NCI-H748 (cell line): ENCODE measurements around the gene NKIRAS1.
"Not testable (repeated sequence)": the region's sequence is repeated elsewhere in the genome, so short reads cannot be mapped to it uniquely, and the experiment has no call there.

ENCODE experiments used
- DNase-seq: peaks from one replicate; lab custom pipeline; 2025; ENCODE audit not compliant: unreplicated experiment; lab: John Stamatoyannopoulos, UW

NKIRAS1 gene

DNA sequence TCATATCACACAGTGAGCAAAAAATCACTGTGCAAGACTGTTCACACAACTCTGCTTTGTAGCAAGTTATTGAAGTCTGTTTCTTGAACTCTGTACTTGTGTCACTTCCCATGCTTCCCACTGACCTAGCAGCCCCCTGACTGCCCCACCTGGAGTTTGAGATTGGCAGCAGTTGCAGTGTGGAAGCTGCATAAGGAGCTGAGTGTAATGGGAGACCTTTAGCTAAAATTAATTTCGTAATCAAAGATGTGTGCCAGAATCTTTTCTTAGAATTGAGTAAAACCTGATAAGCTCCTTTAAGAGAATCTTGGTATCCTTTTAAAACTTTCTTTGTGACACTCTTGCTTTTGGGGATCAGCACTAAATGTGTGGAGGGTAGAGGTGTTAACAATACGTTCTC lies 42.8 kb downstream of the NKIRAS1 start:
- DNase-seq, result no peak

DNA sequence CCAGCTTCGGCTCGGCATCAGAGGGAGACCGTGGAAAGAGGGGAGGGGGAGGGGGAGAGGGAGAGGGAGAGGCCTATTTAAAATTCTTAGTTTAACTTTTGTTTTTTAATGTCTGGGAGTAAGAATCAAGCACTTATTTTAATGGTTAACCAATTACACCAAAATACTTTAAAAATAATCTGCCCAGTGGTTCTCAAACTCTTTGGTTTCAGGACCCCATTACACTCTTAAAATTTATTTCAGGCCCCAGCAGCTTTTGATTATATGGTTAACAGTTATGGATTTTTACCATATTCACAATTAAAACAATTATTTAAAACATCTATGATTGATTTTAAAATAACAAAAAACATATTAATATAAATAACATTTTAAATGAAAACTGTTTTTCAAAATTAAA lies 44.5 kb downstream of the NKIRAS1 start:
- DNase-seq, result no peak

DNA sequence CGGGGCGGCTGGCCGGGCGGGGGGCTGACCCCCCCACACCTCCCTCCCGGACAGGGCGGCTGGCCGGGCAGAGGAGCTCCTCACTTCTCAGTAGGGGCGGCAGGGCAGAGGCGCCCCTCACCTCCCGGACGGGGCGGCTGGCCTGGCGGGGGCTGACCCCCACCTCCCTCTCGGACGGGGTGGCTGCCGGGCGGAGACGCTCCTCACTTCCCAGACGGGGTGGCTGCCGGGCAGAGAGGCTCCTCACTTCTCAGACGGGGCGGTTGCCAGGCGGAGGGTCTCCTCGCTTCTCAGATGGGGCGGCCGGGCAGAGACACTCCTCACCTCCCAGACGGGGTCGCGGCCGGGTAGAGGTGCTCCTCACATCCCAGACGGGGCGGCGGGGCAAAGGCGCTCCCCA lies 45.4 kb downstream of the NKIRAS1 start:
- DNase-seq, result not testable (repeated sequence)

DNA sequence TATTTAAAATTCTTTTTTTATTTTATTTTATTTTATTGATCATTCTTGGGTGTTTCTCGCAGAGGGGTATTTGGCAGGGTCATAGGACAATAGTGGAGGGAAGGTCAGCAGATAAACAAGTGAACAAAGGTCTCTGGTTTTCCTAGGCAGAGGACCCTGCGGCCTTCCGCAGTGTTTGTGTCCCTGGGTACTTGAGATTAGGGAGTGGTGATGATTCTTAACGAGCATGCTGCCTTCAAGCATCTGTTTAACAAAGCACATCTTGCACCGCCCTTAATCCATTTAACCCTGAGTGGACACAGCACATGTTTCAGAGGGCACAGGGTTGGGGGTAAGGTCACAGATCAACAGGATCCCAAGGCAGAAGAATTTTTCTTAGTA lies 46.1 kb downstream of the NKIRAS1 start:
- DNase-seq, result not testable (repeated sequence)

DNA sequence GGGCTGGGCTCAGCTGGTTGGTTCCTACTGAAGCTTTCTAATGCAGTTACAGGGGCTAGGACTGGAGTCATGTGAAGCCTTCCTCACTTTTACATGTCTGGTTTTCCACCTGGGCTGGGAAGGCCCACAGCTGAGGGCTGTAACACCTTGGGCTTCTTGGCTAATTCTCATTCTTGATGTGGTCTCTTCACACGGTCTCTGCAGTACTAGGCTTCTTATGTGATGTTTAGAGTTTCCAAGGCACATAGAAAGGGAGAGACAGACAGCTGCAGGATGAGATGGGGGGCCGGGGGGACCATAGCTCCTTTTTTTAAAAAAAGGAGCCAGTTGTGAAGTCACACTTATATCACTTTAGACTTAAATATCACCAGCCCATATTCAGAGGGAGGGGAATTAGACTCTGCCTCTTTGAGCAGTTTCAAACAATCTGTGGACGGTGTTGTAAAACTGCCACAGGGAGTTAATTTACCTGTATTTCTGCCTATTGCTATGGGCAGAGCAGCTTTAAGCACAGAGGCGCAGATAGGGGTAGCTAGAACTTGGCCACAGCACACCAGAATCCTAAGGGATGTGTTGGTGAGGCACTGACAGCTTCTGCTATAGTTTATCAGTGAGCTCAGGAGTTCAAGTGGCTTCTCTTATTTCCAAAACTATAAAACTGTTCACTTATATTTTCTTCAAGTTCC lies 46.7 kb downstream of the NKIRAS1 start:
- DNase-seq, result peak; percentile 2

DNA sequence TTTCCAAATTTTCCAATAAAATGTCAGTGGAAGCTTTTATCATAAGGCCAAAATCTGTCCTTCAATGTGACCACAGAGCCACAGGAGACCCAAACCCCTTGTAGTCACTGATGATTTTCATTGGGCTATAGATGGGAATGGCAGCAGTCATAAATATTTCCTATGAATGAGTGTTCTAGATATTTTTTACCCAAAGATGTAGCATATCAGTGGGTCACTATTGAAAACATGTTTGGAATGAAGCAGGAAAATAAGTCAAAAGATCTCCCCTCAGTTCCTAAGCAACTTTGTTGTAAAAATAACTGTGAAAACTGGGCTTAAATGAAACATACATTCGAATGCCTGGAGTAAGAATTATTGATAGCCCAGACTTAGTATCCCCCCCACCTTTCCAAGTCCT lies 49.0 kb downstream of the NKIRAS1 start:
- DNase-seq, result no peak

DNA sequence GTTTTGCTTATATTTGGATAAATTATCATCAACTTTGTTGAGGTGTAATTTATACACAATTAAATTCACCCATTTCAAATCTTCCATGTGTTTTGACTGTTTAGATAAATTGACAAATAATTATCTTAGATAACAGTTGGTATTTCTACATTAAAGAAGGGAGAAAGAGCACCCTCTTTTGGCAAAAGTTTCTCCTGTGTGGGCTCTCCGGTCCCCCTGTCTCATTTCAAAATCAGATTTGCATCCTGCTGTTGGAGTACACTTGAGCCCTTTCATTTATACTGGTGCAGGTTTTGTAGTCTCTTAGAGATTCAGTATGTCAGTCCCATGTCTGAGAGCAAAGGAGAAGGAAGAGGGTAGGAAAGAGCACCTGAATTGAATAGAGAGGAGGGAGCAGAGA lies 49.4 kb downstream of the NKIRAS1 start:
- DNase-seq, result peak; percentile 7

DNA sequence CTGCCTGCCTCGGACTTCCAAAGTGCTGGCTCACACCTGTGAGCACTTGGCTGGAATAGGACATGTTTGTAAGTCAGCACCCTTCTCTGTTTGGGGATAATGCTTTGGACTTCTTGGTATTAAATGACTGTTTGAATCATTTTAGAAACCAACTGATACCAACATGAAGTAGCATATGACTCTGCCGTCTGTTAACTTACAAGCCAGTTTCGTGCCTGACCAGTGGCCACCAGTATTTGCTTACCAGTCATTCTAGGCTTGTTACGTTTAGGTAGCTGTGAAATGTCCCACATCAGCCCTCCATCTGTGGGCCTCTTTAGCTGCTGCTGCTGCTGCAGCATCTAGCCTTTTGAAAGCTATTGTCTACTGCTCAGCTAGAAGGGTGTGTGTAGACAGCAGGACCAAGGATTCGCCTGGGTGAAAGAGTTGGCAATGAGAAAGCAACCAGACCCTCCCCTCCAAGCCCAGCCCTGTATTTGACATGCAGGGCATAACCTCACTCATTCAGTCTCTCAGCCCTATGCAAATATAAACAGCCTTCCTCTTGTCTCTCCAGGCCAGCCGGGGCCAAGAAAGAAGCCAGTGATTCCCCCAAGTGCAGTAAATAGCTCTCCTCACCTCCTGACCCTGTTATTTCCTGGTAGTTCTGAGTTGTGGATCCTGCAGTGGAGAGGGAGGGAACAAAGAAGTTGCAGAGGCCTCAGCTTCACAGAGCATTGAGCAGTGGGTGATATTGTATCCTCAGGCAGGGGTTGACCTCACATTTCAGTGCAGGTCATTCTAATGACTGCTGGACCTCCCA lies 51.0 kb downstream of the NKIRAS1 start:
- peak; percentile 25 for DNase-seq

DNA sequence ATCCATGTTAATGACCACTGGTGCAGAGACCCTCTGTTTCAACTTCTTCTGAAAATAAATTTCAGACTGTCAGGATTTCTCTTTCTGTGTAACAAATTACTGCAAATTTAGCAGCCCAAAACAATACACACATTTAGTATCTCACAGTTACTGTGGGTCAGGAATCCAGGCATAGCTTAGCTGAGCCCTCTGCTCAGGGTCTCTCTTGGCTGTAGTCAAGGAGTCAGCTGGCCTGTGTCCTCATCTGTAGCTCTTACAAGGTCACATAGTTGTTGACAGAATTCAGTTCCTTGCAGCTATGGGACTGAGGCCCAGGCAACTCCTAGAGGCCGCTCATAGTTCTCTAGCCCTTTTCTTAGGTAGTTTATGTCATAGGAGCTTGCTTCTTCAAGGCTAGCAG lies 51.9 kb downstream of the NKIRAS1 start:
- DNase-seq, result no peak

DNA sequence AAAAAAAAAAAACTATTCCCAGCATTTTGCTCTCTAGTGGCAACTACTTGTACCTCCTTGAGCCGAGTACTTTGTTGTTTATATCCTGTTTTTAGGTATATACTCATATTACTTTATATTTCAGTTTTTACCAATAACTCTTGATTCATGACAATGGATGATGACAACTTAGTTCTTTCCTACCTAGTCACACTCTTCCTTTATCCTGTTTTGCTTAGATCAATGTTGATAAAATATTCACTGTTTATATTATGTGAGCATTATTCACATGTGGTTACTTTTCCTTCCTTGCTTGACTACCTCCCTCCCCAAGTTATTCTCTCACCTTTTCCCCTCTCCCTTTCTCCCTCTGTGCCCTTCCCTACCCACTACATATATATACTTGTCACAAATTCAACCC lies 53.7 kb downstream of the NKIRAS1 start:
- DNase-seq, result no peak

DNA sequence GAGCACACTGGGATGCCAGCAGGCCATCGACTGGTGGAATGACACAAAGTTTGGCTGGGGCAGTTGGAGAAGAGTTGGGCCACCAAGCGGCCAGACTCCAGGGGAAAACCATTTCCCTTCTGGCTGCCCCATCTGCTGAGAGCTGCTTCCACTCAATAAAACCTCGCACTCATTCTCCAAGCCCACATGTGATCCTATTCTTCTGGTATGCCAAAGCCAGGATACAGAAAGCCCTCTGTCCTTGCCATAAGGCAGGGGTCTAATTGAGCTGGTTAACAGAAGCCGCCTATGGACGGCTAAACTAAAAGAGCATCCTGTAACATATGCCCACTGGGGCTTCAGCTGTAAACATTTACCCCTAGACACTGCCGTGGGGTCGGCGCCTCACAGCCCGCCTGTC lies 55.1 kb downstream of the NKIRAS1 start:
- DNase-seq, result no peak

DNA sequence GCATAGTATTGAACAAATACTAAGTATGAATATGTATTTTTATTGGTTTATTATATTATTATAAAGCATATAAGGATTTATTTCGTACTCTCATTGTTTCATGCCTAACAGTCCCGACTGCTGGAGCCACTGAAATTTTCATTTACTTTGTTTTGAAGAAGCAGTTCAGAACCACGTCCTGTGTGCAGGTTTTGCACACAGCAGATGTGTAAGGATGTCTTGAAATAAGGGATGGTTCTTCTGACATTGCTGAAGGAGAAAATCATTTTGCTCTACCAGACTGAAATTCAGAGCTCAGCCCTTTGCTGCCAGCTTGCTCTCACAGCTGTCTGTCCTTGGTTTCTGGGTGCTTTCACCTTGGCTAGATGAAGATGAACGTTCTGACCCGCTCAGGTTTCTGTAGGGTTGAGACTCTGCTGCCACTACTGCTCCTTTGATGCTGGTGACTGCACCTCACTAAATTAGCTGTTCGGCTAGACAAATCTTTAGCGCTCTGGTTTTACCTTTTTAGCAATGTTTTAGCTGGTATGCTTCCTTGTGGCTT lies 56.9 kb downstream of the NKIRAS1 start:
- DNase-seq, result no peak

DNA sequence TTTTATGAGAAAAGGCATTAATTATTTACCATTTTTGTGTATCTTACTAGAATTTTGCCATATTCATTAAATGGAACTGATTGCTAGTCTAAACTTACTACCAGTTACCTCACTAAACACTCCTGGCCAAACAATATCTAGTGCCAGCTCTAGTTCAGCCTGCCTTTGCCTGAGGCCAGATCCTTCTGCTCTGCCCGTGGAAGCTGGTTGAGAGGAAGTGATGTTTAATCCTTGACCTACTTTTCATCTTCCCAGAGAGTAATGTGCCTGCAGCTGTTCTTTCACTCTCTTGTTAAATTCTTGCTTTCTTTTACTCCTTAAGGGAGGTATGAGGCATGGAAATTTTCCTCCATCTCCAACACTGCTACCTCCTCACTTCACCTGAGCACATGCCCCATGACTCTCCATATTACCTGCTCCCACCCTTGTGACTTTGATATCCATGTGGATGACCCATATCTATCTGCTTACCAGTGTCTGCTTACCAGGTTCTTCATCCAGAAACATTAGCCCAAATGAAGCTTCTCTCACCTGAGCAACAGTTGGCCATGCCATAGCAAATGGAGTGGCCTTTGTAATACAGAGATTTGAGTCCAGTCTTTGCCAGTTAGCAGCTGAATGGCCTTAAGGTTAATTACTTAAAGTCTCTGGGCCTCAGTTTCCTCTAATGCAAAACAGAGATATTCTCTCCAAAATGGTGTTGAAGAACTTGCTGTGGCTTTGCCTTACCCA lies 57.6 kb downstream of the NKIRAS1 start:
- no peak for DNase-seq

DNA sequence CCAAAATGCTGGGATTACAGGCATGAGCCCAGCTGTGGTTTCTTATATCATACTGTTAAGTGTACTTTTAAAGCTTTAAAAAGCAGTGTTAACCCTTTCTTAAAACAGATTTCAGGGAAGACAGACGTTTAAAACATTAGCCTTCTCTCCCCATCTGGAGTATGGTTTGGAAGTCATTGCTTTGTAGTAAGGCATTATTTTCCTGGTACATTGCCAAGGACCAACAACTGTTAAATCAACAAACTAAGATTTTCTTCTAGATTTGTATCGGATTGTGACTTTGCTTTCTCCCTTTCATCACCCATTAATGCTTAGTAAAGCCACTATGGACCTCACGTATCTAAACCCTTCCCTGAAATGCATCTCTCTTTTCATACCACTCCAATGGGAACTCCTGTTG lies 60.5 kb downstream of the NKIRAS1 start:
- DNase-seq, result no peak

DNA sequence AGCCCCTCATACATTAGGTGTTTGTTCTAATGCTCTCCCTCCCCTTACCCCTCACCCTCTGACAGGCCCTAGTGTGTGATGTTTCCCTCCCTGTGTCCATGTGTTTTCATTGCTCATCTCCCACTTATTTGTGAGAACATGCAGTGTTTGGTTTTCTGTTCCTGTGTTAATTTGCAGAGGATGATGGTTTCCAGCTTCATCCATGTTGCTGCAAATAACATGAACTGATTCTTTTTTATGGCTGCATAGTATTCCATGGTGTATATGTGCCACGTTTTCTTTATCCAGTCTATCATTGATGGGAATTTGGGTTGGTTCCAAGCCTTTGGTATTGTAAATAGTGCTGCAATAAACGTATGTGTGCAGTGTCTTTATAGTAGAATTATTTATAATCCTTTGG lies 67.3 kb downstream of the NKIRAS1 start:
- not testable (repeated sequence) for DNase-seq

DNA sequence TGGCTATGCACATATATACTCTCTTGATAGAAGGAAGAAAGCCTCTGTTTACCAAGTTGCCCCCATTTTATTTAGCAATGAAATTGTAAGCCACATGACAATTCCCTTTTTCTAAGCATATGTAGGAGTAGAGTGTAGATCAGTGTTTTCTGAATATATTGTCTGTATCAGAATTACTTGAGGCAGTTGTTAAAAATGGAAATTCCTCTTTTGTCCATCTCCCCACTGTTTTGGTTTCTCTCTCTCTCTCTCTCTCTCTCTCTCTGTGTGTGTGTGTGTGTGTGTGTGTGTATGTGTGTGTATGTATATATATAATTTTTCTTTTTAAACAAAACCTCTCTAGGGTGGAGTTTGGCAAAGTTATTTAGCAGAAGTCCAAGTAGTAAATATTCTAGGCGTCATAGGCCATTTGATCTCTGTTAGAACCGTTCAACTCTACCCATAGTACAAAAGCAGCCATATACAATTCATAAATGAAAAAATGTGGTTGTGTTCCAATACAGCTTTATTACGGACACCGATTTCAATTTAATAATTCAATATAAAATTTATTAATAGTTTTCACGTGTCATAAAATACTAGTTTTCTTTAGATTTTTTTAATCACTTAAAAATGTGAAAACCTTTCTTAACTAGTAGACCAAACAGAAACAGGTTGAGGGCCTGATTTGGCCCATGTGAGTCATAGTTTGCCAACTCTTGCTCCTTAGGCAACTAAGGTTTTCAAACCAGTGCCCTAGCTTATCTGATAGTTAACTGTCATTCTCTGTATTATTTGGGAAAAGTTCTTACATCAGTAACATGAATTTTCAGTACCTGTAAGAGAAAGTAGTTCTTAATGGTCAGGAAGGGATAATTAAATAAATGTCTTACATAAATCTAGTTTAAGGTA lies 71.2 kb downstream of the NKIRAS1 start:
- no peak for DNase-seq

DNA sequence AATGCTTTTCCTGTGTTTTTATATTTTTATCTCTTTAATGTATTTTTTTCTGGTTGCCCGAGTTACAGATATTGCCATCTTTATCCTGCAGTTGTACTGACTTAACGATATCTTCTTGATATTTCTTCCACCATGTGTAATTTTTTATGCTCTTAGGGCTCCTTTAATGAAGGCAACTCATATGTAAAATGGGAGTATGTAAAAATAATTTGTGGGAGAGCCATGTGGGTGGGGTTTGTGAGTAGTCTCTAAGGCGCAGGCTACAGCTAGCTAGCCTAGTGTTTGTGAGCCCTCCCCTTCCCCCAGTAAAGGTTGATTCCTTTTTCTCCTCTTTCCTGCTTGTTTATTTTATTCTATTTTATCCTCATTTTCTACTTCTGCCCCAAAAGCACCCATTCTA lies 72.9 kb downstream of the NKIRAS1 start:
- DNase-seq, result no peak
